Astrocyte (in vitro differentiated cells and primary cell): ENCODE data around the gene SDHB. TPM values are rescaled to one million over a fixed set of nuclear protein-coding genes. Genes with fewer than 3 reads are reported as not detected.

ENCODE experiments used
- DNase-seq: peaks from one replicate; pipeline ENCODE4 v3.0.0-alpha.2; 2010; ENCODE audit warnings: low read depth
- FAIRE-seq: peaks from 2 replicates; lab custom pipeline; 2011; peaks lifted over from hg19 to GRCh38; lab: Jason Lieb, UNC
- H2AFZ ChIP-seq: 2 replicates; pipeline ENCODE4 v1.6.0; 2012; ENCODE audit warnings: low read depth, low read length, inconsistent platforms
- H3K27ac ChIP-seq: 2 replicates; pipeline ENCODE4 v1.5.1; 2011; ENCODE audit warnings: low read depth, low read length, inconsistent platforms
- H3K27me3 ChIP-seq: 2 replicates; pipeline ENCODE4 v1.6.0; 2011; ENCODE audit warnings: low read length, inconsistent platforms; ENCODE audit not compliant: insufficient read depth
- H3K36me3 ChIP-seq: 2 replicates; pipeline ENCODE4 v1.5.1; 2011; ENCODE audit warnings: low read length, inconsistent platforms; ENCODE audit not compliant: insufficient read depth
- H3K4me1 ChIP-seq: 2 replicates; pipeline ENCODE4 v1.5.1; 2011; ENCODE audit warnings: low read length, inconsistent platforms; ENCODE audit not compliant: insufficient read depth
- H3K4me2 ChIP-seq: 2 replicates; pipeline ENCODE4 v1.6.0; 2012; ENCODE audit warnings: low read length, inconsistent platforms
- H3K4me3 ChIP-seq: 2 replicates; pipeline ENCODE4 v1.5.1; 2011; ENCODE audit warnings: low read depth, mild to moderate bottlenecking, low read length, inconsistent platforms; ENCODE audit not compliant: insufficient read depth
- H3K79me2 ChIP-seq: 2 replicates; pipeline ENCODE4 v1.6.0; 2012; ENCODE audit warnings: mild to moderate bottlenecking, low read length, inconsistent platforms; ENCODE audit not compliant: insufficient read depth
- H3K9ac ChIP-seq: 2 replicates; pipeline ENCODE4 v1.6.0; 2012; ENCODE audit warnings: mild to moderate bottlenecking, low read length, inconsistent platforms
- H3K9me3 ChIP-seq: 2 replicates; pipeline ENCODE4 v1.5.1; 2012; ENCODE audit warnings: low read depth, mild to moderate bottlenecking, low read length, inconsistent platforms; ENCODE audit not compliant: insufficient read depth
- H4K20me1 ChIP-seq: 2 replicates; pipeline ENCODE4 v1.6.0; 2012; ENCODE audit warnings: low read length, inconsistent platforms; ENCODE audit not compliant: insufficient read depth
- H3K27ac Mint-ChIP-seq: one replicate; pipeline ENCODE4 v1.8.0; 2021; ENCODE audit warnings: mild to moderate bottlenecking, mixed read lengths; ENCODE audit not compliant: unreplicated experiment
- H3K27me3 Mint-ChIP-seq: one replicate; pipeline ENCODE4 v1.8.0; 2021; ENCODE audit warnings: low read depth, mixed read lengths; ENCODE audit not compliant: unreplicated experiment
- H3K36me3 Mint-ChIP-seq: one replicate; pipeline ENCODE4 v1.8.0; 2021; ENCODE audit warnings: low read depth, mixed read lengths; ENCODE audit not compliant: unreplicated experiment
- H3K4me1 Mint-ChIP-seq: one replicate; pipeline ENCODE4 v1.8.0; 2021; ENCODE audit warnings: low read depth, mixed read lengths; ENCODE audit not compliant: unreplicated experiment
- H3K4me3 Mint-ChIP-seq: one replicate; pipeline ENCODE4 v1.8.0; 2021; ENCODE audit warnings: mild to moderate bottlenecking, moderate library complexity, mixed read lengths; ENCODE audit not compliant: unreplicated experiment
- H3K9me3 Mint-ChIP-seq: one replicate; pipeline ENCODE4 v1.8.0; 2021; ENCODE audit warnings: mild to moderate bottlenecking, mixed read lengths; ENCODE audit not compliant: unreplicated experiment
- EZH2 ChIP-seq: IDR thresholded peaks from 2 replicates; pipeline ENCODE4 v1.6.1; 2012; ENCODE audit warnings: mild to moderate bottlenecking, low read length, inconsistent platforms; ENCODE audit not compliant: insufficient read depth
- total RNA-seq: library from RNA; stranded (reverse); gene quantifications from 2 replicates; pipeline ENCODE4 v1.2.1, GENCODE V29; 2021
- TF ChIP-seq, protein P1 (sequence below): IDR thresholded peaks from 2 replicates; pipeline ENCODE4 v1.5.1; 2011; ENCODE audit warnings: low read depth, mild to moderate bottlenecking, inconsistent platforms, low read length, moderate library complexity; ENCODE audit not compliant: insufficient read depth

Gene SDHB
- total RNA-seq, 1 donor from 2014 or later = 84.9 TPM

DNA sequence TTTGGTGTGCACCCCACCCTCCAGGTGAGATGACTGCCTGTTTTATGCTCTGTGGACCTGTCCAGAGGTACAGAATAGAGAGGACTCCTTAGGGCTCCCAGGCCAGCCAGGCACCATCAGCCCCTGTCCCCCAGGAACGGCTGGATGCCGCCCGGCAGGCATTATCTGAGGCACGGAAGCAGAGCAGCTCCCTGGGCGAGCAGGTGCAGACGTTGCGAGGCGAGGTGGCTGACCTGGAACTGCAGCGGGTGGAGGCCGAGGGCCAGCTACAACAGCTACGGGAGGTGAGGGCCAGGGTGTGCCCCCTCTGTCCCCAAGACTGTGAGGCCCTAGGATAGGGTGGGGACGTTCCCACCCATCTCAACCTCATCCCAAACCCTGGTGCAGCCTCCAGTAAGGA lies 84.2 kb downstream of the SDHB start:
- Histone ChIP-seq H3K4me3 (no peak overlapping the region), H3K36me3 (peaks cover 7% of the 10 kb centered on the region), H2AFZ (no peak overlapping the region), H3K27me3 (no peaks in the 10 kb centered on the region), H3K27ac (no peak overlapping the region), H3K4me1 (peaks cover 30% of the 10 kb centered on the region), H3K9ac (no peak overlapping the region), H4K20me1 (peaks cover 26% of the 10 kb centered on the region), H3K79me2 (no peaks in the 10 kb centered on the region), H3K4me2 (no peak overlapping the region), H3K9me3 (no peaks in the 10 kb centered on the region)
- H3K4me3 Mint-ChIP-seq = no peak overlapping the region
- DNase-seq (no peak), FAIRE-seq (no peak)
- peaks cover 12% of the 10 kb centered on the region for H3K36me3 Mint-ChIP-seq
- H3K4me1 Mint-ChIP-seq = peaks cover 9% of the 10 kb centered on the region
- TF ChIP-seq, protein P1, sequence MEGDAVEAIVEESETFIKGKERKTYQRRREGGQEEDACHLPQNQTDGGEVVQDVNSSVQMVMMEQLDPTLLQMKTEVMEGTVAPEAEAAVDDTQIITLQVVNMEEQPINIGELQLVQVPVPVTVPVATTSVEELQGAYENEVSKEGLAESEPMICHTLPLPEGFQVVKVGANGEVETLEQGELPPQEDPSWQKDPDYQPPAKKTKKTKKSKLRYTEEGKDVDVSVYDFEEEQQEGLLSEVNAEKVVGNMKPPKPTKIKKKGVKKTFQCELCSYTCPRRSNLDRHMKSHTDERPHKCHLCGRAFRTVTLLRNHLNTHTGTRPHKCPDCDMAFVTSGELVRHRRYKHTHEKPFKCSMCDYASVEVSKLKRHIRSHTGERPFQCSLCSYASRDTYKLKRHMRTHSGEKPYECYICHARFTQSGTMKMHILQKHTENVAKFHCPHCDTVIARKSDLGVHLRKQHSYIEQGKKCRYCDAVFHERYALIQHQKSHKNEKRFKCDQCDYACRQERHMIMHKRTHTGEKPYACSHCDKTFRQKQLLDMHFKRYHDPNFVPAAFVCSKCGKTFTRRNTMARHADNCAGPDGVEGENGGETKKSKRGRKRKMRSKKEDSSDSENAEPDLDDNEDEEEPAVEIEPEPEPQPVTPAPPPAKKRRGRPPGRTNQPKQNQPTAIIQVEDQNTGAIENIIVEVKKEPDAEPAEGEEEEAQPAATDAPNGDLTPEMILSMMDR = no peak
- no peak for TF ChIP-seq EZH2
- H3K27me3 Mint-ChIP-seq = no peaks in the 10 kb centered on the region
- H3K27ac Mint-ChIP-seq = no peak overlapping the region
- no peaks in the 10 kb centered on the region for H3K9me3 Mint-ChIP-seq

DNA sequence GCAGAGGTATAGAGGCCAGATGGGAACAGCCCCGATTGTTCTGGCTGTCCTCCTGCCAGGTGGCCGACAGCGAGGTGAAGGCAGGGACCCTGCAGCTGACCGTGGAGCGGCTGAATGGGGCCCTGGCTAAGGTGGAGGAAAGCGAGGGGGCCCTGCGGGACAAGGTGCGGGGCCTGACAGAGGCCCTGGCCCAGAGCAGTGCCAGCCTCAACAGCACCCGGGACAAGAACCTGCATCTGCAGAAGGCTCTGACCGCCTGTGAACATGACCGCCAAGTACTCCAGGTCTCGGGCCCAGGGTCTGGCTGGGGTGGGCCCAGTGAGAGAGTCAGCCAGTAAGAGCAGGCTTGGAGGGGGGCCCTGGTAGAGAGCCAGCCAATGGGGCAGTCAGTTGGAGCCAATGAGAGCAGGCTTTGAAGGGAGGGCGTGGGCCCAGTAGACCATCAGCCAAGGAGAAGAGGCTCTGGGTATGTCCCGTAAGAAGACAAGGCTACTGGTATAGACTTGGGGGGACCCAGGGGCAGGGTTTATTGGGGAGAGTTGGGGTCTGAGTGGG lies 84.7 kb downstream of the SDHB start:
- H3K4me1 Mint-ChIP-seq = peaks cover 9% of the 10 kb centered on the region
- H2AFZ ChIP-seq = no peak overlapping the region
- no peaks in the 10 kb centered on the region for H3K9me3 Mint-ChIP-seq
- FAIRE-seq (no peak), DNase-seq (no peak)
- no peak overlapping the region for H3K9ac ChIP-seq
- peaks cover 12% of the 10 kb centered on the region for H3K36me3 Mint-ChIP-seq
- H3K9me3 ChIP-seq = no peaks in the 10 kb centered on the region
- no peaks in the 10 kb centered on the region for H3K79me2 ChIP-seq
- peaks cover 7% of the 10 kb centered on the region for H3K36me3 ChIP-seq
- no peaks in the 10 kb centered on the region for H3K27me3 Mint-ChIP-seq
- no peak overlapping the region for H3K27ac Mint-ChIP-seq
- H3K4me3 ChIP-seq = no peak overlapping the region
- H4K20me1 ChIP-seq = peaks cover 26% of the 10 kb centered on the region
- no peak overlapping the region for H3K4me3 Mint-ChIP-seq
- no peaks in the 10 kb centered on the region for H3K27me3 ChIP-seq
- H3K4me1 ChIP-seq = peaks cover 30% of the 10 kb centered on the region
- H3K4me2 ChIP-seq = no peak overlapping the region
- no peak overlapping the region for H3K27ac ChIP-seq
- TF ChIP-seq EZH2 = no peak
- TF ChIP-seq, protein P1 = no peak

Other genes with a start within 250 kb of the SDHB start
- 1,356 and 1,553 TPM in 2 replicates for gene RNU1-2, start 158.1 kb downstream of the SDHB start, total RNA-seq
- gene CROCC, start 132.1 kb downstream of the SDHB start, total RNA-seq = 12.1 and 15.9 TPM in 2 replicates
- gene MFAP2, start 73.4 kb downstream of the SDHB start, total RNA-seq = 121 and 132 TPM in 2 replicates
- gene ATP13A2, start 42.1 kb downstream of the SDHB start, total RNA-seq = 67.8 and 76.5 TPM in 2 replicates
- 0.43 and 0.48 TPM in 2 replicates for gene PADI2, start 65.4 kb upstream of the SDHB start, total RNA-seq
- gene PADI1, start 151.1 kb upstream of the SDHB start, total RNA-seq = not detected in 2 replicates
- gene PADI3, start 195.1 kb upstream of the SDHB start, total RNA-seq = 0.09 TPM in 1 of 2 replicates, not detected in the other